HEK293 (cell line): ENCODE data around the gene HBZ.

Source experiments
- CTCF ChIA-PET: fragments of 350-600 bp; formaldehyde crosslinking; extraction: SDS; loops from one replicate; lab custom pipeline; 2021; ENCODE audit warnings: antibody characterized with exemption; lab: Yijun Ruan, JAX
- POLR2A ChIA-PET: fragments of 300-600 bp; formaldehyde crosslinking; extraction: SDS; loops from one replicate; lab custom pipeline; 2020; ENCODE audit warnings: antibody characterized with exemption, inconsistent platforms; lab: Yijun Ruan, JAX
- H3K27ac ChIP-seq: fragments of 200-500 bp; sonication (Bioruptor generic); 2 replicates; pipeline ENCODE4 v1.5.1; 2014; ENCODE audit warnings: low read depth, low read length, control low read depth, inconsistent platforms; ENCODE audit errors: extremely low read depth
- H3K36me3 ChIP-seq, 2 experiments: fragments of 200-500 bp in 1 of 2; sonication (Bioruptor generic) in 1 of 2; 1 replicate in 1 of 2; 2 replicates in 1 of 2; pipeline ENCODE4 v1.5.1; 2014 to 2017; ENCODE audit warnings: inconsistent platforms in 2 of 2, low read length in 2 of 2; ENCODE audit not compliant: control insufficient read depth in 2 of 2, insufficient read depth in 1 of 2
- H3K4me1 ChIP-seq: fragments of 200-500 bp; sonication (Bioruptor generic); 2 replicates; pipeline ENCODE4 v1.5.1; 2014; ENCODE audit warnings: mild to moderate bottlenecking, low read length, inconsistent platforms; ENCODE audit not compliant: control insufficient read depth, insufficient read depth
- H3K4me3 ChIP-seq: 2 replicates; pipeline ENCODE4 v1.5.1; 2011; ENCODE audit warnings: low read depth, mild to moderate bottlenecking, control low read depth, low read length, moderate library complexity
- H3K9me3 ChIP-seq: fragments of 200-500 bp; sonication (Bioruptor generic); 2 replicates; pipeline ENCODE4 v1.5.1; 2014; ENCODE audit warnings: low read depth, low read length, inconsistent platforms; ENCODE audit not compliant: control insufficient read depth, insufficient read depth
- EGR2 ChIP-seq: fragments of 450-650 bp; formaldehyde crosslinking; IDR thresholded peaks from 2 replicates; pipeline ENCODE4 v1.5.1; 2016; ENCODE audit warnings: low read depth, missing biosample characterization, missing genetic modification characterization
- SCRT2 ChIP-seq: fragments of 450-650 bp; formaldehyde crosslinking; IDR thresholded peaks from 2 replicates; pipeline ENCODE4 v1.5.1; 2016; ENCODE audit warnings: missing biosample characterization, missing genetic modification characterization
- TRIM28 ChIP-seq: IDR thresholded peaks from 2 replicates; pipeline ENCODE4 v1.6.1; 2011; ENCODE audit warnings: low read length, control low read depth, borderline replicate concordance
- ZBTB21 ChIP-seq: fragments of 450-650 bp; formaldehyde crosslinking; IDR thresholded peaks from 2 replicates; pipeline ENCODE4 v1.5.1; 2017; ENCODE audit warnings: missing biosample characterization, missing genetic modification characterization
- ZBTB8A ChIP-seq: fragments of 450-650 bp; formaldehyde crosslinking; IDR thresholded peaks from 2 replicates; pipeline ENCODE4 v1.5.1; 2016; ENCODE audit warnings: missing biosample characterization, missing genetic modification characterization
- ZFP41 ChIP-seq: fragments of 450-650 bp; formaldehyde crosslinking; IDR thresholded peaks from 2 replicates; pipeline ENCODE4 v1.5.1; 2016; ENCODE audit warnings: missing biosample characterization, missing genetic modification characterization, borderline replicate concordance
- ZNF140 ChIP-seq: fragments of 450-650 bp; formaldehyde crosslinking; IDR thresholded peaks from 2 replicates; pipeline ENCODE4 v1.5.1; 2016; ENCODE audit warnings: missing biosample characterization, missing genetic modification characterization
- ZNF221 ChIP-seq: fragments of 450-650 bp; formaldehyde crosslinking; IDR thresholded peaks from 2 replicates; pipeline ENCODE4 v1.5.1; 2017; ENCODE audit warnings: missing biosample characterization, missing genetic modification characterization, borderline replicate concordance
- ZNF239 ChIP-seq: fragments of 450-650 bp; formaldehyde crosslinking; IDR thresholded peaks from 2 replicates; pipeline ENCODE4 v1.5.1; 2016; ENCODE audit warnings: missing biosample characterization, missing genetic modification characterization
- ZNF610 ChIP-seq: fragments of 450-650 bp; formaldehyde crosslinking; IDR thresholded peaks from 2 replicates; pipeline ENCODE4 v1.5.1; 2016; ENCODE audit warnings: missing biosample characterization, missing genetic modification characterization, borderline replicate concordance
- TF ChIP-seq, protein P1 (sequence below): fragments of 450-650 bp; formaldehyde crosslinking; IDR thresholded peaks from 2 replicates; pipeline ENCODE4 v1.5.1; 2017; ENCODE audit warnings: missing biosample characterization, missing genetic modification characterization
- TF ChIP-seq, protein P2 (sequence below): fragments of 450-650 bp; formaldehyde crosslinking; IDR thresholded peaks from 2 replicates; pipeline ENCODE4 v1.5.1; 2016; ENCODE audit warnings: missing biosample characterization, missing genetic modification characterization
- TF ChIP-seq, protein P3 (sequence below): fragments of 450-650 bp; formaldehyde crosslinking; IDR thresholded peaks from 2 replicates; pipeline ENCODE4 v1.5.1; 2016; ENCODE audit warnings: missing biosample characterization, missing genetic modification characterization

HBZ gene

DNA sequence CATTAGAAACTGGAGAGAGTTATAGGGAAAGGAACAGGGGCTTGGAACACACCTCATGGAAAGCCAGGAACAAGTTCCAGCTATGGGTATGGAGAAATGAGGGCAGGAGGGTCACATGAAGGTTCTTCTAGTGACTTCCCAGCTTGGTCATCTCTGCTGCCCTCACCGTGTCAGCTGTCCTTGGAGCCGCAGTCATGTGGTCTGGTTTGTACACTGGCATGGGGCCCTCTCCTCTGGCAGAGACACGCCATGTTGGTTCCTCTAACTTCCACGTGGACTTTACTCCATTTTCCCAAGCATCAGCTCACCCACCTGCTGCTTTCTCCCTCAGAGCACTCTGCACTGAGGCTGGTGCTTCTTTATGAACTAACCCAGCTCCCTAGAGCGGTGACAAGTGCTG is 48.1 kb upstream of the HBZ start:
- no peak for TF ChIP-seq ZBTB8A (tag by site-specific recombination)
- TF ChIP-seq ZFP41 (tag by site-specific recombination), result no peak
- TF ChIP-seq SCRT2, result 0 out of 2 replicates have a peak, but pooled peaks have one; percentile 13
- no peak for TF ChIP-seq TRIM28
- ChIA-PET POLR2A (no interaction called here), CTCF (interaction anchor here (1.0 to 7.7 kb wide), 6 partner anchors 8 to 258 kb away, joined by 3 to 80 read pairs (median 64); partner anchors contain the start of gene HBQ1)
- no peaks in the 10 kb centered on the region for H3K9me3 ChIP-seq
- H3K36me3 ChIP-seq, result peaks cover 4 to 37% of the 10 kb centered on the region in 2 experiments; a peak in 2 of 3 replicates
- H3K4me3 ChIP-seq, result no peak overlapping the region
- no peak overlapping the region for H3K27ac ChIP-seq
- H3K4me1 ChIP-seq, result no peaks in the 10 kb centered on the region

DNA sequence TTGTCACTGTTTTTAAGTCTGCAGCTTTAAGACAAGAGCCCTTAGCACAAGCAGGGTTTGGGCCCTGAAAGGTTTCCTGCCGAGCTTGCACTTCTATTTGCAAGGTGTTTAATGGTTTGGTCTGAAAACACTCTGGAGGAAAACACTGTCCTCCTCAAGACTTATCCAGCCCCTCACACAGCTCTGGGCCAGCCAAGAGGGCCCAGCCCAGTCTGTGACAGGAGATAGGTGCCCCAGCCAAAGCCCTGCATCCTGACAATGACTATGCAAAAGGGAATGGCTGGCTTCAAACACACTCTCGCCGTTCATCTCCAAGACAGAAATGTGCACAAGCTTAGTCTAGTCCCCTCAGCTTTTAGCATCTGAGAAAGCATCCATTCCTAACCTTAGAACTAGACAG is 47.5 kb upstream of the HBZ start:
- TF ChIP-seq, protein P1, sequence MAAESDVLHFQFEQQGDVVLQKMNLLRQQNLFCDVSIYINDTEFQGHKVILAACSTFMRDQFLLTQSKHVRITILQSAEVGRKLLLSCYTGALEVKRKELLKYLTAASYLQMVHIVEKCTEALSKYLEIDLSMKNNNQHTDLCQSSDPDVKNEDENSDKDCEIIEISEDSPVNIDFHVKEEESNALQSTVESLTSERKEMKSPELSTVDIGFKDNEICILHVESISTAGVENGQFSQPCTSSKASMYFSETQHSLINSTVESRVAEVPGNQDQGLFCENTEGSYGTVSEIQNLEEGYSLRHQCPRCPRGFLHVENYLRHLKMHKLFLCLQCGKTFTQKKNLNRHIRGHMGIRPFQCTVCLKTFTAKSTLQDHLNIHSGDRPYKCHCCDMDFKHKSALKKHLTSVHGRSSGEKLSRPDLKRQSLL (tag by site-specific recombination), result no peak
- TF ChIP-seq ZBTB21 (tag by site-specific recombination) (no peak), ZNF221 (tag by site-specific recombination) (no peak), ZNF140 (tag by site-specific recombination) (no peak)
- TF ChIP-seq, protein P2, sequence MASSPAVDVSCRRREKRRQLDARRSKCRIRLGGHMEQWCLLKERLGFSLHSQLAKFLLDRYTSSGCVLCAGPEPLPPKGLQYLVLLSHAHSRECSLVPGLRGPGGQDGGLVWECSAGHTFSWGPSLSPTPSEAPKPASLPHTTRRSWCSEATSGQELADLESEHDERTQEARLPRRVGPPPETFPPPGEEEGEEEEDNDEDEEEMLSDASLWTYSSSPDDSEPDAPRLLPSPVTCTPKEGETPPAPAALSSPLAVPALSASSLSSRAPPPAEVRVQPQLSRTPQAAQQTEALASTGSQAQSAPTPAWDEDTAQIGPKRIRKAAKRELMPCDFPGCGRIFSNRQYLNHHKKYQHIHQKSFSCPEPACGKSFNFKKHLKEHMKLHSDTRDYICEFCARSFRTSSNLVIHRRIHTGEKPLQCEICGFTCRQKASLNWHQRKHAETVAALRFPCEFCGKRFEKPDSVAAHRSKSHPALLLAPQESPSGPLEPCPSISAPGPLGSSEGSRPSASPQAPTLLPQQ, result no peak
- CTCF ChIA-PET, result interaction anchor here (1.0 to 7.7 kb wide), 7 partner anchors 8 to 258 kb away, joined by 3 to 80 read pairs (median 58); partner anchors contain the start of gene HBQ1
- H3K27ac ChIP-seq, result no peak overlapping the region
- no peaks in the 10 kb centered on the region for H3K4me1 ChIP-seq
- no peak overlapping the region for H3K4me3 ChIP-seq
- POLR2A ChIA-PET, result no interaction called here
- H3K36me3 ChIP-seq, result peaks cover 4 to 42% of the 10 kb centered on the region in 2 experiments; a peak in 2 of 3 replicates
- no peaks in the 10 kb centered on the region for H3K9me3 ChIP-seq

DNA sequence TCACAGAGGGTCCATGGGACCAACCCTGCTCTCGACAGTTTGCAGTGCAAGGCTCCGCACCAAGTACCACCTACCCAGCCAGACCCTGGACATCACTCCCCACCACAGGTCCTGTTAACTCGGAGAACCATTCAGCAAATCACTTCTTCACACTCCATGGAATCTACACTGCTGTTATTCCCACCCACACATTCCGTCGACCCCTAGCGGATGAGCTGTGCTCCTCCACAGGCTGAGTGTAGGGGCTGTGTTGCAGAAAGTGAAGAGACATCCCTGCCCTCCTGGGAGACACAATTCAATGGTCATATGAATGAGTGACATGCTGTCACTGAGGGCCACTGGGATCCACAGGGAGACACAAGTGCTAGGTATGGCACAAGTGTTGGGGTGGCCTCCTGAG is 46.9 kb upstream of the HBZ start:
- POLR2A ChIA-PET, result no interaction called here
- Histone ChIP-seq H3K36me3 (peaks cover 4 to 46% of the 10 kb centered on the region in 2 experiments; a peak in 2 of 3 replicates), H3K4me1 (no peaks in the 10 kb centered on the region), H3K27ac (no peak overlapping the region), H3K4me3 (no peak overlapping the region), H3K9me3 (no peaks in the 10 kb centered on the region)
- TF ChIP-seq EGR2 (tag by site-specific recombination) (peak; percentile 7; the same call in 1 of the 2 replicates), ZNF239 (no peak), ZNF610 (no peak)
- TF ChIP-seq, protein P3, sequence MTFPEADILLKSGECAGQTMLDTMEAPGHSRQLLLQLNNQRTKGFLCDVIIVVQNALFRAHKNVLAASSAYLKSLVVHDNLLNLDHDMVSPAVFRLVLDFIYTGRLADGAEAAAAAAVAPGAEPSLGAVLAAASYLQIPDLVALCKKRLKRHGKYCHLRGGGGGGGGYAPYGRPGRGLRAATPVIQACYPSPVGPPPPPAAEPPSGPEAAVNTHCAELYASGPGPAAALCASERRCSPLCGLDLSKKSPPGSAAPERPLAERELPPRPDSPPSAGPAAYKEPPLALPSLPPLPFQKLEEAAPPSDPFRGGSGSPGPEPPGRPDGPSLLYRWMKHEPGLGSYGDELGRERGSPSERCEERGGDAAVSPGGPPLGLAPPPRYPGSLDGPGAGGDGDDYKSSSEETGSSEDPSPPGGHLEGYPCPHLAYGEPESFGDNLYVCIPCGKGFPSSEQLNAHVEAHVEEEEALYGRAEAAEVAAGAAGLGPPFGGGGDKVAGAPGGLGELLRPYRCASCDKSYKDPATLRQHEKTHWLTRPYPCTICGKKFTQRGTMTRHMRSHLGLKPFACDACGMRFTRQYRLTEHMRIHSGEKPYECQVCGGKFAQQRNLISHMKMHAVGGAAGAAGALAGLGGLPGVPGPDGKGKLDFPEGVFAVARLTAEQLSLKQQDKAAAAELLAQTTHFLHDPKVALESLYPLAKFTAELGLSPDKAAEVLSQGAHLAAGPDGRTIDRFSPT (tag by site-specific recombination), result no peak
- CTCF ChIA-PET, result interaction anchor here (1.3 to 7.7 kb wide), 7 partner anchors 9 to 257 kb away, joined by 3 to 80 read pairs (median 58); partner anchors contain the start of gene HBQ1
